Thyroid gland (tissue), 4 donors: ENCODE data around the gene TMEM11. TPM values are rescaled to one million over a fixed set of nuclear protein-coding genes. Genes with fewer than 3 reads are reported as not detected.

Source experiments
- DNase-seq, 2 donors: peaks; one replicate each; pipeline ENCODE4 v3.0.0-alpha.2; 2019
- H3K27ac ChIP-seq, 3 donors: fragments of 200-600 bp; sonication (generic); 1 replicate in 2 of 3; 2 replicates in 1 of 3; pipeline ENCODE4 v1.5.1; 2016 to 2019; ENCODE audit warnings: mild to moderate bottlenecking in 1 of 3, moderate library complexity in 1 of 3
- H3K27me3 ChIP-seq: fragments of 200-600 bp; sonication (generic); one replicate; pipeline ENCODE4 v1.5.1; 2019
- H3K36me3 ChIP-seq, 2 donors: fragments of 200-600 bp; sonication (generic); one replicate each; pipeline ENCODE4 v1.5.1; 2016 to 2019
- H3K4me1 ChIP-seq, 2 donors: fragments of 200-600 bp; sonication (generic); one replicate each; pipeline ENCODE4 v1.5.1; 2017 to 2019
- H3K4me3 ChIP-seq, 3 donors: fragments of 200-600 bp; sonication (generic); replicated peaks in 1 of 3; 1 replicate in 2 of 3; 2 replicates in 1 of 3; pipeline ENCODE4 v1.5.1; 2016; ENCODE audit warnings: mild to moderate bottlenecking in 1 of 3
- H3K9me3 ChIP-seq: fragments of 200-600 bp; sonication (generic); one replicate; pipeline ENCODE4 v1.5.1; 2017
- POLR2A ChIP-seq, 2 donors: fragments of 450-650 bp; IDR thresholded peaks; one replicate each; pipeline ENCODE4 v1.6.1; 2017; ENCODE audit warnings: antibody characterized with exemption in 2 of 2, mild to moderate bottlenecking in 2 of 2, moderate library complexity in 1 of 2
- WGBS, 2 donors: methylation state at CpG; one replicate each; pipeline ENCODE4 v1.1.5; 2017; 5-methylcytosine and 5-hydroxymethylcytosine counted together
- intact Hi-C: fragments of 100-400 bp; cut with DNase I; formaldehyde crosslinking; loops from one replicate; pipeline ENCODE4 v1.15.1; 2023
- total RNA-seq, 4 donors: library from RNA; depleted of rRNA; stranded (reverse); fragments of >200 nt; gene quantifications; one replicate each; pipeline ENCODE4 v1.2.3, GENCODE V29; 2016
- TF ChIP-seq, protein P1 (sequence below), 6 experiments: fragments of 200-600 bp in 3 of 6; fragments of 450-650 bp in 3 of 6; sonication (generic) in 3 of 6; IDR thresholded peaks; one replicate each; pipeline ENCODE4 v1.5.1; 2016 to 2019; ENCODE audit warnings: antibody characterized with exemption in 6 of 6, mild to moderate bottlenecking in 2 of 6, inconsistent platforms in 1 of 6, moderate library complexity in 1 of 6

The TMEM11 gene, protein sequence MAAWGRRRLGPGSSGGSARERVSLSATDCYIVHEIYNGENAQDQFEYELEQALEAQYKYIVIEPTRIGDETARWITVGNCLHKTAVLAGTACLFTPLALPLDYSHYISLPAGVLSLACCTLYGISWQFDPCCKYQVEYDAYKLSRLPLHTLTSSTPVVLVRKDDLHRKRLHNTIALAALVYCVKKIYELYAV
- total RNA-seq = 10 to 100 TPM; 20.7 to 35.7 (median 24.7) TPM

DNA sequence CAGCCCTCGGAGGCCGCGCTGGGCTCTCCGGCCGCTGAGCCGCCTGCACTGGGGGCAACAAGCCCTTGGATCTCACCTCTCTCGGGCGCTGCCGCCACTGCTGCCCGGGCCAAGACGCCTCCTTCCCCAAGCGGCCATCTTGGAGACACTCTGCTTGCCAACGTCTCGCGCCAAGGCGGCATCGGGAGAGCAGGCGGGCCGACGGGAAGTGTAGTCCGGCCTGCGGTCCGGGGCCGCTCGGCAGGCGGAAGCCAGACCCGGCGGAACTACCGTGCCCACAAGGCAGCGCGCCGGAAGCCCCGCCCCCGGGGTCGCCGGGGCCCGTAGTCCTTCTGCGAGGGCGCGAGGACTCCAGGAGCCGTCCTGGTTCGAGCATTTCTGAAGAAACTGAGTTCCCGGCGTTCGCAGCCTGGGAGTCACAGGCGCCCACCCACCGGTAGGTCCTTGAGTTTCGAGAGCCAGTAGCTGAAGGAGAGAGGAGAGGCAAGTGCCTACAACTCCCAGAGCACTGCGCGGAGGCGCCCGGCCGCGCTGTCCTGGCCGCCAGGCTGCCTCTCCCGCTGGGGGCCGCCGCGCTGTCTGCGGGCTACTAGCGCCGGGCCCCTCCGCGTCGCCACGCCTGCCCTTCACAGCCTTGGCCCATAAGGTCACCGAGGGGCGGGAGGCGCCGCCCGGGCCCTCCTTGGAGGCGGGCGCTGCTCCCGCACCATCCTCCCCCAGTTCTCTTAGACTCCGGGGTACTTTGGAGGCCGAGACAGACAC, at the start of gene TMEM11:
TMEM11 (minus strand) TSS at position 147 of the 762 bp plus-strand sequence; CDS start at position 138, 9 bp downstream.
- intact Hi-C loops = loop anchor here (5.0 to 10.0 kb wide), 2 partner anchors 89 to 172 kb away; partner anchors contain the start of genes DHRS7B and USP22
- WGBS, 2 donors = 0 to 2% methylated on average over 9 to 10 of the region's 76 CpGs
- Histone ChIP-seq H3K27ac (peak within 1 kb of the TSS; percentile 77 to 96 (median 90)), H3K36me3 (no peaks in the 10 kb centered on the region), H3K27me3 (no peaks in the 10 kb centered on the region), H3K4me3 (peak within 1 kb of the TSS; percentile 67 to 97 (median 86)), H3K4me1 (peaks cover 47 to 53% of the 10 kb centered on the region in 2 donors), H3K9me3 (no peaks in the 10 kb centered on the region)
- peak in 1 of 2 donors; percentile 82 for TF ChIP-seq POLR2A (IDR thresholded peaks at IDR 0.05)
- TF ChIP-seq, protein P1, sequence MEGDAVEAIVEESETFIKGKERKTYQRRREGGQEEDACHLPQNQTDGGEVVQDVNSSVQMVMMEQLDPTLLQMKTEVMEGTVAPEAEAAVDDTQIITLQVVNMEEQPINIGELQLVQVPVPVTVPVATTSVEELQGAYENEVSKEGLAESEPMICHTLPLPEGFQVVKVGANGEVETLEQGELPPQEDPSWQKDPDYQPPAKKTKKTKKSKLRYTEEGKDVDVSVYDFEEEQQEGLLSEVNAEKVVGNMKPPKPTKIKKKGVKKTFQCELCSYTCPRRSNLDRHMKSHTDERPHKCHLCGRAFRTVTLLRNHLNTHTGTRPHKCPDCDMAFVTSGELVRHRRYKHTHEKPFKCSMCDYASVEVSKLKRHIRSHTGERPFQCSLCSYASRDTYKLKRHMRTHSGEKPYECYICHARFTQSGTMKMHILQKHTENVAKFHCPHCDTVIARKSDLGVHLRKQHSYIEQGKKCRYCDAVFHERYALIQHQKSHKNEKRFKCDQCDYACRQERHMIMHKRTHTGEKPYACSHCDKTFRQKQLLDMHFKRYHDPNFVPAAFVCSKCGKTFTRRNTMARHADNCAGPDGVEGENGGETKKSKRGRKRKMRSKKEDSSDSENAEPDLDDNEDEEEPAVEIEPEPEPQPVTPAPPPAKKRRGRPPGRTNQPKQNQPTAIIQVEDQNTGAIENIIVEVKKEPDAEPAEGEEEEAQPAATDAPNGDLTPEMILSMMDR (IDR thresholded peaks at IDR 0.05) = peak in 2 of 6 experiments; percentile 2 to 25
- peak; percentile 97 to 98 for DNase-seq

DNA sequence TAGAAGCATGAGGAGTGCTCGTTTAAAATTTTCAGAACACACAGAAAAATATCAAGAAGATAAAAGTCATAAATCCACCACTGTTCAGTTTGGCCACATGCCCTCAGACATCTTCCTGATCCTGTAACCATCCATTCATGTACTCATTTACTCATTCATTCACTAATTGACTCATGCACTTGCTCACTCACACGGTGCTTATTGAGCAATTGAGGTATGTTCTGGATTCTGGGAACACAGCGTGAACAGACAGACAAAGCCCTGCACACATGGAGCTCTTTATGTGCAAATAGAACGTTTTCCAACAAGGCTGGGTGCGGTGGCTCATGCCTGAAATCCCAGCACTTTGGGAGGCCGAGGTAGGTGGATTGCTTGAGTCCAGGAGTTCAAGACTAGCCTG, 49.4 kb upstream of the TMEM11 start:
- H3K4me3 ChIP-seq = no peak overlapping the region
- H3K4me1 ChIP-seq = peaks cover 0 to 15% of the 10 kb centered on the region in 2 donors
- H3K9me3 ChIP-seq = no peaks in the 10 kb centered on the region
- DNase-seq = no peak
- 74 to 78% methylated on average over 6 of the region's 6 CpGs for WGBS, 2 donors
- H3K27ac ChIP-seq = no peak overlapping the region
- no peaks in the 10 kb centered on the region for H3K36me3 ChIP-seq
- TF ChIP-seq, protein P1 (IDR thresholded peaks at IDR 0.05) = no peak
- no peak for TF ChIP-seq POLR2A (IDR thresholded peaks at IDR 0.05)
- intact Hi-C loops = no loop called here
- no peaks in the 10 kb centered on the region for H3K27me3 ChIP-seq

DNA sequence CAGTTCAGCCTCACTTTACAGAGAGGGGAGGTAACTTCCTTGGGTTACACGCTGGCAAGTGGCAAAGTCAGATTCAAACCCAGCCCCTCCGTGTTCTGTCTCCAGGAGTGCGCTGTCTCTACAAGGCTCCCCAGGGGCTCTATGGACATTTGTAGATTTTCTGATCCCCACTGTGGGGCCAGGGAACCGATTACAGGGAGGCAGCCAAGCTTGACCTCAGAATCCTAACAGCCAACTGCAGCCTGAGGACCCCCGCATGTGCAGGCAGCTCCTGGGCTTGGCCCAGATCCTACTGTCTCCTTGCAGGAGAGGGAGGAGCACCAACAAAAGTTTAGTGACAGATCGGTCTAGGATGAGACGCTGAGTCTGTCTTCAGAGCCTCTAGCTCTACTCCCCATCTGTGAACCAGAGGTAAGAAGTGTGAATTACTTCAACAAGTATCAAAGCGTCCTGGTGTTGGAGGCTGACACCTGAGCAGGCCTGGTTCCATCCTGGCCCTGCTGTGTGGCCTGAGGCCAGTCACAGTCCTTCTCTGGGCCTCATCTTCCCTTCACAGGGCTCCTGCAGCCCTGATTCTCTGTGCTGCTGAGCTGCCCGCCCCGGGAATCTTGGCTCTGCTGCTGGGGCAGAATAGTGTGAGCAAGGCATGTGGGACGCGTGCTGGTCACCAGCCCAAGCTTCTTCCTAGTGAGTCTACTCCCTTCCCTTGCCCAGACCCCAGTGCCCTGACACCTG, 48.5 kb upstream of the TMEM11 start:
- intact Hi-C loops = no loop called here
- Histone ChIP-seq H3K27me3 (no peaks in the 10 kb centered on the region), H3K4me3 (no peak overlapping the region), H3K9me3 (no peaks in the 10 kb centered on the region), H3K27ac (no peak overlapping the region), H3K36me3 (no peaks in the 10 kb centered on the region), H3K4me1 (peaks cover 0 to 18% of the 10 kb centered on the region in 2 donors)
- WGBS, 2 donors = 83 to 91% methylated on average over 11 to 12 of the region's 12 CpGs
- no peak for DNase-seq
- TF ChIP-seq POLR2A (IDR thresholded peaks at IDR 0.05) = no peak
- TF ChIP-seq, protein P1 (IDR thresholded peaks at IDR 0.05) = no peak

DNA sequence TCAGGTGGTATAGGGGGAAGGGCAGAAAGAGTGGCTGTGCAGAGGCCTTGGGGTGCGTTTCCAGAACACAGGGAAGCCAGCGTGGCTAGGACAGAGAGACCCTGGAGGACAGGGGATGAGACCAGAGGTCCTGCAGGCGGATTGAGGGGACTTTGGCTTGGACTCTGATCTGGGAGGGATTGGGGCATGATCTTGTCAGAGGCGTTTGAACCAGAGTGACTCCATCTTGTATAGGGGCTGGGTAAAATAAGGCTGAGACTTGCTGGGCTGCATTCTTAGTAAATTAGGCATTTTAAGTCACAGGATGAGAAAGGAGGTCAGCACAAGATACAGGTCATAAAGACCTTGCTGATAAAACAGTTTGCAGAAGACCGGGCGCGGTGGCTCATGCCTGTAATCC, 44.6 kb upstream of the TMEM11 start:
- no peaks in the 10 kb centered on the region for H3K27me3 ChIP-seq
- H3K27ac ChIP-seq = no peak overlapping the region
- no peak overlapping the region for H3K4me3 ChIP-seq
- WGBS, 2 donors = 94% methylated on average over 7 of the region's 7 CpGs
- no peaks in the 10 kb centered on the region for H3K9me3 ChIP-seq
- H3K36me3 ChIP-seq = no peaks in the 10 kb centered on the region
- TF ChIP-seq, protein P1 (IDR thresholded peaks at IDR 0.05) = no peak
- TF ChIP-seq POLR2A (IDR thresholded peaks at IDR 0.05) = no peak
- H3K4me1 ChIP-seq = peaks cover 9 to 42% of the 10 kb centered on the region in 2 donors
- intact Hi-C loops = loop anchor here (10.0 kb wide), 1 partner anchor 134 kb away; the partner anchor contains the start of gene DHRS7B
- DNase-seq = no peak
